GM21619 (cell line): Measurements from ENCODE around the gene LIMA1.
"Not testable (repeated sequence)": the region's sequence is repeated elsewhere in the genome, so short reads cannot be mapped to it uniquely, and the experiment has no call there.

ENCODE experiments used
- ATAC-seq: cut with Tn5 transposase; IDR thresholded peaks from one replicate; pipeline ENCODE4 v1.9.1; 2021; ENCODE audit not compliant: unreplicated experiment

The LIMA1 gene

DNA sequence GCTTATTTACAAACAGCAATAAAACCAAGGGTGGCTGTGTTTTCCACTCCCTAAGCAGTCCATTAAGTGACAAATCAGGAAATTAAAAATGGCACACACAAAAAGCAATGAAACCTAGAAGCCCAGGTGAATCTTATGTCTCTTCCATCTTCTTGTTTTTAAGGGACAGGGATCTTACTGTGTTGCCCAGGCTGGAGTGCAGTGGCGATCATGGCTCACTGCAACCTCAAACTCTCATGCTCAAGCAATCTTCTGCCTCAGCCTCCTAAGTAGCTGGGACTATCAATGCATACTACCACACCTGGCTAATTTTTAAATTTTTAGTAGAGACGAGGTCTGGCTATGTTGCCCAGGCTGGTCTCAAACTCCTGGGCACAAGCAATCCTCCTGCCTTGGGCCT, 63.8 kb downstream of the LIMA1 start:
- no peak for ATAC-seq

DNA sequence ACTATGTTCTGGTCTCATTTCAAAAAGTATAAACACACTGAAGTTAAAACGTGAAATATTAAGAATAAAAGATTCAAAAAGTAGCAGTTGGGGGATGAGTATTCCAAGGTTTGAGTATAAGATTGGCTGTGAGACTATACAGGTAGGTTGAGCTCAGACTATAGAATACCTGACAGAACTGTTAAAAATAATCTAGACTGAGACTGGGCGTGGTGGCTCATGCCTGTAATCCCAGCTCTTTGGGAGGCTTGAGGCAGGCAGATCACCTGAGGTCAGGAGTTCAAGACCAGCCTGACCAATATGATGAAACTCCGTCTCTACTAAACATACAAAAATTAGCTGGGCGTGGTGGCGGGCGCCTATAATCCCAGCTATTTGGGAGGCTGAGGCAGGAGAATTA, 64.3 kb downstream of the LIMA1 start:
- not testable (repeated sequence) for ATAC-seq

- no peak for ATAC-seq
These were observed 64.9 kb downstream of the LIMA1 start for GRCh38 chr12:50218386-50218785.

- no peak for ATAC-seq
These were observed 66.1 kb downstream of the LIMA1 start for GRCh38 chr12:50217202-50217601.

GRCh38 chr12:50215033-50215432, 68.3 kb downstream of the LIMA1 start:
- ATAC-seq, result no peak

- ATAC-seq, result no peak
These were observed 69.3 kb downstream of the LIMA1 start for GRCh38 chr12:50214018-50214417.

- ATAC-seq, result no peak
These were observed 69.9 kb downstream of the LIMA1 start for GRCh38 chr12:50213439-50213838.

GRCh38 chr12:50212071-50212467, 71.3 kb downstream of the LIMA1 start:
- ATAC-seq, result no peak

- ATAC-seq, result no peak
These were observed 71.8 kb downstream of the LIMA1 start for GRCh38 chr12:50211392-50212070.

GRCh38 chr12:50207424-50207823, 75.9 kb downstream of the LIMA1 start:
- no peak for ATAC-seq

GRCh38 chr12:50205648-50206047, 77.7 kb downstream of the LIMA1 start:
- ATAC-seq, result no peak

- ATAC-seq, result no peak
These were observed 79.6 kb downstream of the LIMA1 start for GRCh38 chr12:50203691-50204090.

DNA sequence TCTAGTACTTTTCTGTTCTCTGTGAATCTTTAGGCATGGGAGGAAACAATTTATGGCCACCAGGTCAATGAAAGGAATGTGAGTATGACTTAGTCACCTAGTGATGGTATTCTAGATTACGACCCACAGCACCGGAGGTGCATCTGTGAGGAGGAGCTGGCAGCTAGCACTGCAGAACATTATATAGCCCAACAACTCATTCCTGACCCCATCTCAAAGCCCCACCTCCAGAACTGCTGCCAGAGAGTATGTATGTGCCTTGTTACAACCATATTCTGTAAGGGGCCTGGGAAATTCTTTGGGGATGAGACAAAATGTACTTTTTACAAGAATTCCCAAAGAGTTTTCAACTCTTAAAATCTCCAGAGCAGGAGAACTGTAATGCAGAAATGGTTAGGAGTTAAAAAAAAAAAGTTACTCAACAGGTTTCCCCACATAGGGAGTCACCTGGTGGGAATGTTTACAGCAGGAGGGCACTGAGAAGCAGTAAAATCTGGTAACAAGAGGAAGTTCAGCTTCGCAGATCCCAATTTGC, 81.3 kb downstream of the LIMA1 start:
- ATAC-seq, result no peak

GRCh38 chr12:50200552-50201273, 82.6 kb downstream of the LIMA1 start:
- no peak for ATAC-seq

- no peak for ATAC-seq
These were observed 84.5 kb downstream of the LIMA1 start for GRCh38 chr12:50198829-50199228.

- ATAC-seq, result no peak
These were observed 86.0 kb downstream of the LIMA1 start for GRCh38 chr12:50197297-50197727.

DNA sequence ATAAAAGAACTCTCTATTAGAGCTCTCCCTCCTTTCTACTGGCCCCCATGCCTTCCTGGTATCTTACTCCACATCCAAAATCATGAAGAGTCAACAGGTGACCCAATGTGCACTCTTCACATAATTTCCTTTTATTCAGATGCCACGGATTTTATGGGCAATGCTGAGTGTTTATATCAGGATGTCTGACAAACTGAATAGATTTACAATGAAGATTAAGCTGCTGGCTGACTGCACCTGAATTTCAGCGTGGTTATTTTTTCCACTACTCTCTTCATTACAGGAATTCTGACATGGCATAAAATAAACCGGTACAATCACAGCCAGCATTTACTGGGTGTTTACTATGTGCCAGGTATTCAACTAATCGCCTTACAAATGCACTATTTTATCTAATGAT, 86.8 kb downstream of the LIMA1 start:
- no peak for ATAC-seq

GRCh38 chr12:50195832-50196231, 87.5 kb downstream of the LIMA1 start:
- no peak for ATAC-seq

DNA sequence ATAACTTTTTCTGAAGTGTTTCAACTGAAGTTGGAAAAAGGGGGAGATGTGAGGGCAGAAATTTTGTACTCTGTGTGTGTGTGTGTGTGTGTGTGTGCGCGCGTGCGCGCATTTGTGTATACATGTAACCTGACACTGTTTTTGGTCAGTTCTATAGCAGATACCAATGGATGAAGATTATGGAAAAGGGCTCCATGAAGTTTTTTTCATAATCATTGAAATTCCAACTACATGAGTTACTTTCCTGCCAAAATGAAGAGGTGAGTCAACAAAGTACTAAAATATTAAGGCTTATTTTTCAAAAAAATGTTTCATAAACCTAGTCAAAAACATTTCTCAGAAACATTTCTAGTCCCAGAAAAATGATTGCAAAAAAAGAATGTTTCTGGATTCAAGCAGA, 90.4 kb downstream of the LIMA1 start:
- no peak for ATAC-seq

- ATAC-seq, result no peak
These were observed 91.1 kb downstream of the LIMA1 start for GRCh38 chr12:50192236-50192635.

DNA sequence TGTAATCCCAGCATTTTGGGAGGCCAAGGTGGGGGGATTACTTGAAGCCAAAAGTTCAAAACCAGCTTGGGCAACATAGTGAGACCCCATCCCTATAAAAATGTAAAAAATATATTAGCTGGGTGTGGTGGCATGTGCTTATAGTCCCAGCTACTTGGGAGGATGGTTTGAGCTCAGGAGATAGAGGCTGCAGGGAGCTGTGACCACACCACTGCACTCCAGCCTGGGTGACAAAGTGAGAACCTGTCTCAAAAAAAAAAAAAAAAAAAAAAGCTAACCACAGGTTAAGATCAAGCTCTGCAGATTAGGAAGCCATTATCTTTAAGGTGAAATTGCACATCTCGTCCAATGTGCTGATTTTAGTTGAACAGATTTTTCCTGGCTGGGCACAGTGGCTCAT, 92.5 kb downstream of the LIMA1 start:
- ATAC-seq, result no peak

DNA sequence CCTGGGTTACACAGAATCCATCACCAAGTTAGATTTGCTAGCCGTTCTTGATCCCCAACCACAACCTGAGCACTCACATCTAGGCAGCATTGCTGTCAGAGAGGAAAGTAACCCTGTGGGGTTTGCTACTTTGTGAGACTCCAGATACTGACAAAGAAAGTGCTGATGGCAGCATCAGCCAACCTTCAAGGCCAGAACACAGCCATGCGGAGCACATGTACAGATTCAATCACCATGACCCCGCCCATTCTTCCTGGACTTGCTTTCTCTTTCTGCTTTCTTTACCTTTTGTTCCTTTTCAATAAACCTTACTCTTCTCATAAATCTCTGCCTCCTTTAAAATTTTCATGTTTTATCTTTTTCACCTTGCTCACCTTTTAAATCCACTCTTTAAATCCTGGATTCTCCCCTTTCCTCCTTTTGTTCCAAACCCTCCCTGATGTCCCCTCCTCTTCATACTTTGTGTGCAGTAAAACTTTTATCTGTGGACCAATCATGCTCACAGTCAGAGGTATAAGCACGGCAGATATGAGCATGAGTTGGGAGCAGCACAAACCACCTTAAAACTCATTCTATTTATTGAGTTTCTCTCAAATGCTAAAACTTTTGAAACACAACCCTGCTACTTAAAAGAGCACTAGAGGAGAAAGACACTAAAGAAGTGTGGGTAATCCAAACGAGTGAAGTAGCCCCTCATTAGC, 94.3 kb downstream of the LIMA1 start:
- ATAC-seq, result no peak
